ENCODE results near the gene GZF1.

- TF ChIP-seq CTCF (IDR thresholded peaks at IDR 0.05) (peak; percentile 29 to 82 (median 79)), POLR2AphosphoS5 (IDR thresholded peaks at IDR 0.05) (peak; percentile 51 to 86 (median 69)), POLR2A (IDR thresholded peaks at IDR 0.05) (peak; percentile 46)
Observed at GRCh38 chr20:23420943-23421931, 59.3 kb downstream of the GZF1 start, which contains the start of gene NAPB.

Measured in breast epithelium (tissue), 3 donors.